Subcutaneous preadipocyte (primary cell): ENCODE measurements around the gene TASOR. TPM values are rescaled to one million over a fixed set of nuclear protein-coding genes. Genes with fewer than 3 reads are reported as not detected.

Experiments used
- total RNA-seq: library from RNA; depleted of rRNA; stranded (reverse); fragments of >200 nt; gene quantifications from 2 replicates; pipeline ENCODE4 v1.2.3, GENCODE V29; 2012

The TASOR gene
- total RNA-seq, result 43.0 and 60.4 TPM in 2 replicates

GRCh38 chr3:56683122-56683817 is at the start of gene TASOR:
TSS of gene TASOR (minus strand) at chr3:56683265. CDS start at chr3:56683006, 259 bp downstream.

Other genes with a start within 250 kb of the TASOR start
- gene ERC2, start 214.8 kb downstream of the TASOR start, total RNA-seq, result under 0.01 and 0.20 TPM in 2 replicates
- 21.3 and 34.6 TPM in 2 replicates for gene CCDC66, start 126.1 kb downstream of the TASOR start, total RNA-seq
- gene ARHGEF3, start 118.7 kb upstream of the TASOR start, total RNA-seq, result 2.7 and 7.7 TPM in 2 replicates